ENCODE data around the gene SCLY. TPM values are rescaled to one million over a fixed set of nuclear protein-coding genes. Genes with fewer than 3 reads are reported as not detected.

SCLY gene
- total RNA-seq, 1 donor from 2014 or later: 49.2 TPM

- Mint-ChIP-seq H3K27ac (no peak overlapping the region), H3K27me3 (no peaks in the 10 kb centered on the region)
These were observed 80.9 kb downstream of the SCLY start for GRCh38 chr2:238141541-238142318.

GRCh38 chr2:238142382-238143205 lies 81.8 kb downstream of the SCLY start:
- Mint-ChIP-seq H3K4me1 (ENCODE audit: low read depth) (no peaks in the 10 kb centered on the region), H3K36me3 (ENCODE audit: insufficient read depth) (no peaks in the 10 kb centered on the region), H3K27ac (no peak overlapping the region), H3K9me3 (ENCODE audit: low read depth) (no peaks in the 10 kb centered on the region), H3K4me3 (ENCODE audit: low read depth) (no peak overlapping the region), H3K27me3 (no peaks in the 10 kb centered on the region)
- no peak for DNase-seq (ENCODE audit: low spot score, unreplicated experiment)
- TF ChIP-seq, protein P1, sequence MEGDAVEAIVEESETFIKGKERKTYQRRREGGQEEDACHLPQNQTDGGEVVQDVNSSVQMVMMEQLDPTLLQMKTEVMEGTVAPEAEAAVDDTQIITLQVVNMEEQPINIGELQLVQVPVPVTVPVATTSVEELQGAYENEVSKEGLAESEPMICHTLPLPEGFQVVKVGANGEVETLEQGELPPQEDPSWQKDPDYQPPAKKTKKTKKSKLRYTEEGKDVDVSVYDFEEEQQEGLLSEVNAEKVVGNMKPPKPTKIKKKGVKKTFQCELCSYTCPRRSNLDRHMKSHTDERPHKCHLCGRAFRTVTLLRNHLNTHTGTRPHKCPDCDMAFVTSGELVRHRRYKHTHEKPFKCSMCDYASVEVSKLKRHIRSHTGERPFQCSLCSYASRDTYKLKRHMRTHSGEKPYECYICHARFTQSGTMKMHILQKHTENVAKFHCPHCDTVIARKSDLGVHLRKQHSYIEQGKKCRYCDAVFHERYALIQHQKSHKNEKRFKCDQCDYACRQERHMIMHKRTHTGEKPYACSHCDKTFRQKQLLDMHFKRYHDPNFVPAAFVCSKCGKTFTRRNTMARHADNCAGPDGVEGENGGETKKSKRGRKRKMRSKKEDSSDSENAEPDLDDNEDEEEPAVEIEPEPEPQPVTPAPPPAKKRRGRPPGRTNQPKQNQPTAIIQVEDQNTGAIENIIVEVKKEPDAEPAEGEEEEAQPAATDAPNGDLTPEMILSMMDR (IDR thresholded peaks at IDR 0.05; ENCODE audit: unreplicated experiment): no peak

More at GRCh38 chr2:238141541-238142318, 80.9 kb downstream of the SCLY start:
- DNase-seq (ENCODE audit: low spot score, unreplicated experiment): no peak
- Mint-ChIP-seq H3K4me1 (ENCODE audit: low read depth) (no peaks in the 10 kb centered on the region), H3K4me3 (ENCODE audit: low read depth) (no peak overlapping the region), H3K9me3 (ENCODE audit: low read depth) (no peaks in the 10 kb centered on the region), H3K36me3 (ENCODE audit: insufficient read depth) (no peaks in the 10 kb centered on the region)
- TF ChIP-seq, protein P1 (IDR thresholded peaks at IDR 0.05; ENCODE audit: unreplicated experiment): no peak

- no peaks in the 10 kb centered on the region for H3K36me3 Mint-ChIP-seq (ENCODE audit: insufficient read depth)
- no peak for DNase-seq (ENCODE audit: low spot score, unreplicated experiment)
- H3K4me3 Mint-ChIP-seq (ENCODE audit: low read depth): no peak overlapping the region
- no peak overlapping the region for H3K27ac Mint-ChIP-seq
- TF ChIP-seq, protein P1 (IDR thresholded peaks at IDR 0.05; ENCODE audit: unreplicated experiment): no peak
- H3K9me3 Mint-ChIP-seq (ENCODE audit: low read depth): no peaks in the 10 kb centered on the region
- no peaks in the 10 kb centered on the region for H3K27me3 Mint-ChIP-seq
- no peaks in the 10 kb centered on the region for H3K4me1 Mint-ChIP-seq (ENCODE audit: low read depth)
These were observed 82.6 kb downstream of the SCLY start for GRCh38 chr2:238143239-238143951.

DNA sequence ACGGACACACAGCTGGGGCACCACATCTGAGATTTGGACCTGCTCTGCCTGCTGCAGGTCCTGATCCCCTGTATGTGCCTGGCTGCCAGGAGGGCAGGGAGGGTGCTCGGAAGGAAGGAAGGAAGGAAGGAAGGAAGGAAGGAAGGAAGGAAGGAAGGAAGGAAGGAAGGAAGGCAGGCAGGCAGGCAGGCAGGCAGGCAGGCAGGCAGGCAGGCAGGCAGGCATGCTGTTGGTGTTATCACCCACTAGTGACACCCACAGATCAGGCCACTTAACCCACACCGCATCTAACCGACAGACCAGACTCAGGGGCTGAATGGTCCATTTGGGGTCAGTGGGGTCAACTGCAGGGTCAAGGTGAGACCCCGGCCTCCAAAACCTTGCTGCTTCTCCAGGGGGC lies 83.5 kb downstream of the SCLY start:
- Mint-ChIP-seq H3K27me3 (no peaks in the 10 kb centered on the region), H3K36me3 (ENCODE audit: insufficient read depth) (no peaks in the 10 kb centered on the region), H3K4me1 (ENCODE audit: low read depth) (no peaks in the 10 kb centered on the region), H3K27ac (no peak overlapping the region), H3K9me3 (ENCODE audit: low read depth) (no peaks in the 10 kb centered on the region), H3K4me3 (ENCODE audit: low read depth) (no peak overlapping the region)
- no peak for DNase-seq (ENCODE audit: low spot score, unreplicated experiment)
- TF ChIP-seq, protein P1 (IDR thresholded peaks at IDR 0.05; ENCODE audit: unreplicated experiment): no peak

DNA sequence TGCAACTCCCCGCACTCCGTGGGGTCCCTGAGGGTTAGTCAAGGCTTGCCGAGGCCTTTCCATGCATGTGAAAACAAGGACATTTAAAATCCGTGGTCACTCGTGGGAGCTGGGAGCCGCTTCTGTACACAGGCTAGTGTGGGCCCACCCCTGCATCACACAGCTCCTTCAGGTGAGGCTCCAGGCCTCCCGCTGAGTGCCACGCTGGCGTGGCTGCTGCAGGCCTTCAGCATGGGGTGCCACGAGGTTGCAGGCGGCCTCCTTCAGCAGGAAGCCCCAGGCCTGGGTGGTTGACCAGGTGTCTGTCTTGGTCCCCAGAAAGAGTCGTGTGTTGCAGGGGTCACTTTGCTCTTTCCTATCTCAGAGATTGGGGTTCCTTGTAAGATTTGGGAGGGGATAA lies 84.2 kb downstream of the SCLY start:
- DNase-seq (ENCODE audit: low spot score, unreplicated experiment): no peak
- Mint-ChIP-seq H3K4me1 (ENCODE audit: low read depth) (no peaks in the 10 kb centered on the region), H3K27ac (no peak overlapping the region), H3K36me3 (ENCODE audit: insufficient read depth) (no peaks in the 10 kb centered on the region), H3K9me3 (ENCODE audit: low read depth) (no peaks in the 10 kb centered on the region), H3K4me3 (ENCODE audit: low read depth) (no peak overlapping the region), H3K27me3 (no peaks in the 10 kb centered on the region)
- TF ChIP-seq, protein P1 (IDR thresholded peaks at IDR 0.05; ENCODE audit: unreplicated experiment): no peak

Measured in progenitor cell of endocrine pancreas (in vitro differentiated cells).